ENCODE data around the gene SYNDIG1L.
A peak's percentile ranks its signal among the peaks of the same experiment; 100 is the strongest.
"Not testable (repeated sequence)": the region's sequence is repeated elsewhere in the genome, so short reads cannot be mapped to it uniquely, and the experiment has no call there.

SYNDIG1L gene

DNA sequence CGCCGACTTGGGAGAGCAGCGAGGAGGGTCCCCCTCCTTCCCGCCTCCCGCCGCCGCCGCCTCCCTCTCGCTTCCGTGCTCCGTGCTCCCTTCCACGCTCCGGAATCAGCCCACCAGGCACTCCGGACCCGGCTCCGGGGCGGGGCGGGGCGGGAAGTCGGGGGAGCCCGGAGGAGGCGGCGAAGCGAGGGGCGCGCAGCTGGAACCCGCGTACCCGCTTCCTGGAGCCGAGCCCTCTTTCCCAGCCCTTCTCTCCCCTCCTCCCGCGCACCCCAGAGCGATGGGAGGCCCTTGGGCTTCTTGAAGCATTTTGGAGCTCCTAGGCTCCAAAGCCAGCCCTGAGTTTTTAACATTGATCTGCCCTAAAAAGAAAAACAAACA, at the start of gene SYNDIG1L:
Gene SYNDIG1L (minus strand): TSS at position 9 of the 381 bp plus-strand sequence. CDS start 16,466 bp downstream, outside the sequence.
- DNase-seq (ENCODE audit: low spot score), result no peak

DNA sequence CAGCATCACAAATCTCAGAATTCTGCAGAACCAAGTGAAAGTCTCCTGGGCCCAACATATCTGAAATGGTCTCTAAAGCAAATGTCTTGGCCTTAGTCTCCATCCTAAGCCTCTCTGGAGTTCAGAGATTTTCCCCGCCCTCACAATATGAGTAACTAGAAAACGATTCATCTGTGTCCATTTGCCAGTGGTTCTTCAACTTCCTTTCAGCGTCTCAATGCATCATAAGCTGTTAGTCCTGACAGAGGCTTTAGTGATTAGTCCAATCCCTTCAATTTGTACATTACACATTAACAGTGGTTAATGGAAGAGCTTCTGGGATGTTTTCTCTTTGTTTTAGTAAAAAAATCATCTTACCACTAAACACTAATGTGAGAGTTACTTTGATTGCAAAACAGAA, 49.7 kb upstream of the SYNDIG1L start:
- DNase-seq (ENCODE audit: low spot score), result no peak

DNA sequence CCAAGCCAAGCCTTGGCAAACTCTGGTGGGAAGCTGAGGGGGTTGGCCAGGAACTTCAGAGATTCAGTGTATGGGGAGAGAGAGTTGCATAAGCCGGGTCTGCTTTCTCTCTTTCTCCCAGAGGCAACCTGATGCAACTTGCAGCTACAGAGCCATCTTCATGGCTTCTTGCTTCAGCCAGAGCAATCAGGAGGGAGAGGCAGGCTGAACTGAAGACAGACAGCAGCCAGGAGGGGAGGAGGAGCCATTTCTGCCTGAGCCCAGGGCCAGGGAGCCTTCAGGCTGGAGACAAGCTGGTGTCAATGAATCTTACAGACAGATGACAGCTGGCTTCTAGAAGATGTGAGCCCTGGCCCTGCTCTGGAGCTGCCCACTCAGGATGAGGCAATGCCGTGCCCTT, 48.4 kb upstream of the SYNDIG1L start:
- no peak for DNase-seq (ENCODE audit: low spot score)

DNA sequence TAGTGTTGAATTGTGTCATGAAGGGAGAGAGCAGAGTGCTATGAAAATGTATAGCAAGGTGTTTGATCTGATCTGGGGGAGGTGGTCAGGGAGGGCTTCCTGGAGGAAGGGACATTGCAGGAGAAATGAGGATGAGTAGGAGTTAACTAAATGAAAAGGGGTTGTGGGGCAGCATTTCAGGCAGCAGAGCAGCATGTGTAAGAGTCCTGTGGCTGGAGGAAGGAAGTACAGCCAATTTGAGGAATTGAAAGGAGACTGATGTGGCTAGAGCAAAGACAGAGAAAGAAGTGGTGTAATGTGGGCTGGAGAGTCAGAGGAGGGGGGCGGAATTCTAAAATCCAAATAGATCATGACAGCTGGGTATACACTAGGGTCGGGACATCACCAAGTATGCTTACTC, 46.6 kb upstream of the SYNDIG1L start:
- DNase-seq (ENCODE audit: low spot score), result no peak

DNA sequence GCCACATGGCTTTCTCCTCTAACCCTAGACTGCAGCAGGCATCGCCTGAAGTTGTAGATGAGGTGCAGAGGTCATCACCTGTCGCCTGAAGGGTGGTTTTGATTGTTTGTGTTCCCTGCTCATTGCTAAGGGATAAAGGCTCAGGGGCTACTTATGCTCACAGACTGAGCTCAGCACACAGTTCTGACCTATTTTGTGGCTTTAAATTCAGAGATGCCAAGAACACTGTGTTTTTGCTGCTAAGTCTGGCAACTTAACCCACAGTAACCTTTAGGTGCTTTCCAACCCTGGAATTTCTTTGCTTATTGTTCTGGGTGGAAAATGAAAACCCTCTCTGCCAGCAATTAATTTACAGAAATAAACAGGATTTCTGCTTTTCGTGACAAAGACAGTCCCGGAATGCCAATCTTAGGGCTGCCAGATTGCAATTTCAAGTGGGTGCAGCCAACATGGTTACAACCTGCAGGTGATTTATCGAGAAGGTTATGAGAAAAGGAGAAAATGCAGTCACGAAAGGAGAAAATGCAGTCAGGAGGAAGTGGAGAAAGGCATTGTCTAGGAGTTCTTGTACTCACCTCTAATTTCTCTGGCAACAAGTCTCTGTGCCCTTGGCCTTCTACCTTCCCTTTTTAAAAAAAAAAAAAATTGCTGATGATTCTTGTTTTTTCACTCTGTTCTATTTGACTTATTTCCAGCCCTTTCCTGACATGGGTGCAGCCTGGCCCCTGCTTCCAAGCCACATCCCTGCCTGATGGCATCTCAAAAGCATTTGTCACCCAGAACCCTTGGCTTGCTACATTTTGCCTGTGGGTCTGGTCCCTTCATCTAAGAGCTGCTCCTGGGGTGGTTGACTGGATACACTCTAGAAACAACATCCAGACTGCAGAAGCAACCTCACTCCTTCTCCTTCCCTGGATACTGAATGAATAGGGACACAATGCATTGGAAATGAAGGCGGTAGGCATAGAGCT, 43.8 kb upstream of the SYNDIG1L start:
- no peak for DNase-seq (ENCODE audit: low spot score)

DNA sequence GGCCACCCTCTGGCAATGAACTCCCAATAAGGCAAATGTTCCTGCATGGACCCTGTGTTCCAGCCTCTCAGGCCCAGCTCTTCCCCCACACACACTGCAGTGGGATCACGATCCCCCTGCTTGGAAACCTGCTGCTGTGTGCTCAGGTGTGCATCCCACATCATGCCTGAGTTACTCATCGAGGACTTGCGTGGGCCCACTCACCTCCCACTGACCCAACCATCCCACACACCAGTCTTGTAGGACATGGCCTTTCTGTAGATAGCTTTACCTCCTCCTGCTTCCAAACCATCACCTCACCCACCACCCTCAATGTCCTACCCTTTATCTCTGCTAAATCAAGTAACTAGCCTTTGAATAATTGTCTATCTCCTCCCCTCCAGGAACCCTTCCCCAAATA, 42.5 kb upstream of the SYNDIG1L start:
- no peak for DNase-seq (ENCODE audit: low spot score)

DNA sequence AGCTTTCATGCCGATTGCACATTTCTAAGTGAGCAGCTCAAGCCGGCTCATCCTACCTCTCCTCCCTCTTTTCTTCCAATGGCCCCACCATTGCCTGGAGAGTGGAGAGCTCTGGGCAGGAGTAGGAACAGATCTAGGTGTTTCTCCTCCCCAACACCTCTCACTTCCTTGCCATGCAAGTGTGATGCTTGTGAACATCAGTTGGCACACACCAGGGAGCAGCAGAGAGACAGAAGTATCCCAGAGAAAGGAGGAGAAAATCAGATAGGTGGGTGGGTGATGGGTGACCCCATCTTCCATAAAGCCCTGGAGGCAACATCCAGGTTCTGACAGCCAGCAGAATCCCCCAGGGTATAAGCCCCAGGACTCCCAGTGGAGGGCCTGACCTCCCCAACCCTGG, 39.3 kb upstream of the SYNDIG1L start:
- DNase-seq (ENCODE audit: low spot score), result no peak

DNA sequence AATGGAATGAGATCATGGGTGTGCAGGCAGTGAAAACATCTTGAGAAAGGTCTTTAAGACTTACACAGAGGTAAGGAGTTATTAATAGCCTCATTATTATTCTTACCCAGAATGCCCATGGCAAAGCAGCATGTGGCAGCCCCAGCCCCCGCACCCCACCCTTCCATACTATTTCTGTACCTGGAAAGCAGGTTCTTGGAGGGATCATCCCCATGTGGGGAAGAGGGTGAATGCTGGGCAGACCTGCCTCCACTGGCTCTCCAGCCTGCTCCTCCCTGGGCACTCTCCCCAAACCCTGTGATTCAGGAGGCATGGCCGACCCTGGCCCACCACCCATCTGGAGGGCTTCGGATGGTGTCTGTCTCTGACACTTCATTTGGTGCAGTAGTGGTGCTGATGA, 38.8 kb upstream of the SYNDIG1L start:
- DNase-seq (ENCODE audit: low spot score), result no peak

DNA sequence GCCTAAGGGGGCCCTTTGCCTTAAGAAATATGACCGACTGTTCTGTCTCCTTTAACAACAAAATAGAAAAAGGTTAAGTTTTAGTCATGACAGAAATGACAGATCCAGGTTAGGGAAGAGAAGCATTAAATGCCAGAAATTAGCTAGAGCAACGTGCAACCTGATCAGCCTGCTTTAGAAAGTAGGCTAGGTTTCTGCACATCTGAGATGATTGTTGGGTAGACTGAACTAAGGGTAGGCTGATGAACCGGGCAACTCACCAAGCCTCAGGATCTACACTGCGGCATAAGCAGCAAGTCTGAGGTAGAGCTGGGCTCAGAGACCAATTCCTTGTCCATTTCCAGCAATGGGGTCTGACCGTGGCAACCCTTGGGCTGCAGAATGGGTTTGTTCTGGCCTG, 37.7 kb upstream of the SYNDIG1L start:
- DNase-seq (ENCODE audit: low spot score), result no peak

DNA sequence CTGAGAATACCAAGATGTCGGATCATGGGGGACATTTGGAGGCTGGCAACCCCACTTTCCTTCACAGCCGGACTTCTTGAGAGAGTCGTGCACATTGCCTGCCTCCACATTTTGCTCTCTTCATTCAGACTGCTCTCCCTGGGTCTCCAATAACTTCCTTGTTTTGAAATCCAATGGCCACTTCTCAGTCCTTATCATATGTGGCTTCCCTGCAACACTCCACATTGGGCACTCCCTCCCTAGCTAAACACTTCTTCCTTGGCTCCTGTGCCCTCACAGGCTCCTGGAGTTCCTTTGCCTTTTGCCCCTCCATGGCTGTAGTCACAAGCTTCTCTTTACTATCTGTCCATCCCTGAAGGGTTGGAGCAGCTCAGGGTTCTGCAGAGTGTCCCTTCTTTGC, 37.0 kb upstream of the SYNDIG1L start:
- DNase-seq (ENCODE audit: low spot score), result no peak

DNA sequence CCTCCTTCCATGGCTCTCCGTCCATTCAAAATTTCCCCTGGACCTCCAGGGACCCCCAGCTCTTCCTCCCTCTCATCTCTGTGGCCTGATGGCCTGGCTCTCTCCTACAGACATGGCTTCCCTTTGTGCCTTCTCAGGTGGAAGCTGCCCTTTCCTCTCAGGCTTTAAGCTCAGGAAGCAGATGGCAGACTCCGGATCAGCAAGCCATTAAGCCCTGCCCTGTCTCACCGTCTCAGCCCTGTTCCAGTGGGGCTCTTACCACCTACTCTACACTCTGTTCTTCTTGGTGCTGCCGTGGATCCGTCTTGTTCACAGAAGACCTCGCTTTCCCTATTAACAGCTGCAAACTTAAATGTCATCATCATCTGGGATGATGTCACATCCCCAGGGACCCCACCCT, 34.0 kb upstream of the SYNDIG1L start:
- DNase-seq (ENCODE audit: low spot score), result no peak

DNA sequence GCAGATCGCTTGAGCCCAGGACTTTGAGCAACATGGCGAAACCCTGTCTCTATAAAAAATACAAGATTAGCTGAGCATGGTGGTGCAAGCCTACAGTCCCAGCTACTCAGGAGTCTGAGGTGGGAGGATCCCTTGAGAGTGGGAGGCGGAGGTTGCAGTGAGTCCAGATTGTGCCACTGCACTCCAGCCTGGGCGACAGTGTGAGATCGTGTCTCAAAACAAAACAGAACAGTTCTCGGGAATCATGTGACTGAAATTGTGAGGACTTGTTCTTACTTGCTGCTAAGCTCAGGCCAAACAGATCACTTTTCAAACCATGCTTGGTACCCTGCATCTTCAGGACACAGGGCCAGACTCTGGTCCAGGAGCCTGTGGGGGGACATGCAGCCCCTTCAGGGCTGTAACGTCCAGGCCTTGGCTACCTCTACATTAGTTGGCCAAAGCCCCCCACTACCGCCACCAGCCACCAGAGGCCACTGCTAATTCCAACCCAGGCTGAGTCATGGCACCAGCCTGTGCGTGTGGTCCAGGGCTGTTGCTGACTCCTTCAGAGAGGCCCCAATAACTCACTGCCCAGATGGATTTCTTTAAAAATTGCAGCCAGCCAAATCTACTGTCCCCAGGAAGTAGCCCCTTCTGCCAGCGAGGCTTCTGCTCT, 33.4 kb upstream of the SYNDIG1L start:
- DNase-seq (ENCODE audit: low spot score), result peak; percentile 40

DNA sequence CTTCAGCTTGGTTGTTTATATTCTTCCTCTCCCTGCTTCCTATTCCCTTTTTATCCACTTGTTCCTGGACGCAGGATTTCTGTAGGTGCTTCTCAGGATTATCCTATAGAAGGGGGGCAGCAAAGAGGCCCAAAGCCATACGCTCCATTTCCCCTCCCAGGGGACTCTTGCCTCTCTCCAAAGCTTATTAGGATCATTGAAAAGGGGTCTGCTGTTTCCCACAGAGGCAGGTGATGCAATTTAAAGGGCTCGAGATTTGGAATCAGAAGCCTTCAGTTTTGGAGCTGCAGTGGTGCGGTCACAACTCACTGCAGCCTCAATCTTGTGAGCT, 31.5 kb upstream of the SYNDIG1L start:
- no peak for DNase-seq (ENCODE audit: low spot score)

DNA sequence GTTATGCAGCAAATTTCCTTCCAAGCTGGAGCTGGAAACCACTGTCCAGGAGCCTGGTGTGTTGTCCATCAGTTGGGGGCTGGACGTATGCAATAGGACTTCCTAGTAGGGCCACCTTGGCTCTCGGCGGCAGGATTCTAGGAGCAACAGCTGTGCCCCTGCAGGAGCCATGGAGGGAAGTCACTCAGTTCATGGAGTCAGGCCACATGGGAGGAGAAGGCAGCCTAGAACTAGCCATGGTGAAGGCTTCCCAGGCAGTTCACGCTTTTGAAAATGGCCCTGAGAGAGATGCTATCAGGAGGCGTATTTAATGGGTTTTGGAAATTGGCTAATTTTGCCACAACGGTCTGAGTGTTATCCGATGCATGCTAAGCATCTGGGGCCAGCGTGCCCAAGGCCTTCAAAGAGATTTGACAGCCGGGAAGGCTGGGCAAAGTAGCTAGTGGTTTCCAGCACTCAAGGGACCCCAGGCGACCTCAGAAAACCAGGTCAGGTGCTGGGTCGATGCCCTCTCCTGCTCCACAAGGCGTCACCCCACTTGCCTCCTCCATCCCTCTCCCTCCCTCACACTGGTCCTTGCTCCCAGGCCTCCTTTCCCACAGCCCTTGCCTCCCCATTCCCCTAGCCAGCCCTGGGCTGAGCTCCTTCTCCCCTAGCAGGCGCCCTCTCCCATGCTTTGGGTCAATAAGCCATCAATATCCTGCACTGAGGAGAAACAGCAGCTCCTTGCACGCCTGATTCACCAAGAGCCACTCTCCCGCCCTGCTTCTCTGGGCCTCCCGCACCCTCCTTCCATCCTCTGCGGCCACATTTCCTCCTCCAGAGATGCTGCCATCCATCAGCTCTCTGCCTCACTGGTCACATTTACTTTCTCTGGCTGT, 30.9 kb upstream of the SYNDIG1L start:
- DNase-seq (ENCODE audit: low spot score), result no peak

DNA sequence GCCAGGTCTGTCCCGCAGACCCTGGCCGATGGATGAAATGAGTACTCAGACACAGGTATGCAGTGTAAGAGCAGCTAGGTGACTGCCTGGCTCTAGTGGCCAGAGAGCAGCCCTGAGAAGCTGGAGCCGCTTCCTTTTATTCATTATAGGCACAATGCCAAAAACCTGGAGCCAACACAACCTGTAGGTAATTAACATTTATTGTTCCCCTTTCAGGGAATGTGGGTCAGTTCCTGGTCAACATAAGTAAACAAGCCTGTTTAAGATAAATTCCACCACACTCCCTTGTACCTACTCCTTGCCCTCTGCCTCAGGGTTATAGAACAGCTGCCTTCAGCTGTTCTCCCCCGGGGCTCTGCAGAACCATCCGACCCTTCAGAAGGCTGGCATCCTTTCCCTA, 28.4 kb upstream of the SYNDIG1L start:
- DNase-seq (ENCODE audit: low spot score), result not testable (repeated sequence)

DNA sequence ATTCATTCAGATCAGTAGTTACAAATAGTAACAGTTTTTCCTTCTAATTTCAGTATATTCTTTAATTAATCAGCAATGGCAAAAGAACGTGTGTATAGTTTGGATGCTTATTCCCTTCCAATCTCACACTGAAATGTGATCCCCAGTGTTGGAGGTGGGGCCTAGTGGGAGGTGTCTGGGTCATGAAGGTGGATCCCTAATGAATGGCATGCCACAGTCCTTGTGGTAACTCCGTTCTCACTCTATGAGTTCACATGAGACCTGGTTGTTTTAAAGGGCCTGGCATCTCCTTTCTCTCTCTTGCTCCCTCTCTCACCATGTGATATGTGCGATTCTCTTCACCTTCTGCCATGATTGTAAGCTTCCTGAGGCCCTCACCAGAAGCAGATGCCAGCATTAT, 18.9 kb upstream of the SYNDIG1L start:
- DNase-seq (ENCODE audit: low spot score), result no peak

DNA sequence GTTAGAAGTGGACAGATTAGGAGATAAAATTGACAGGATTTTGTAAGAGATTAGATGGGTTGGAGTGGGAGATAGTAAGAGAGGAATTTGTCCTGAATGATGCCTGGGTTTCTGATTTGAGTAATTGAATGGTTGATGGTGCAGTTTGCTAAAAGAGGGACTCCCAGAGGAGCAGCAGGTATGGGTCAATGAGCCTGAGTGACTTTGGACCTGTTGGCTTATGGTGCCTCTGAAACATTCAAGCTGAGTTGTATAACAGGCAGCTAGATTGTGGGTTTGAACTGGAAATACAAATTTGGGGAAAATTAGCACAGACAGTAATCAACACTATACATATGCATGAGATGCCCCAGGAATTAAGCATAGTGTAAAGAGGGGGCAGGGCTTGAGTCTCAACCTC, 16.7 kb upstream of the SYNDIG1L start:
- no peak for DNase-seq (ENCODE audit: low spot score)

DNA sequence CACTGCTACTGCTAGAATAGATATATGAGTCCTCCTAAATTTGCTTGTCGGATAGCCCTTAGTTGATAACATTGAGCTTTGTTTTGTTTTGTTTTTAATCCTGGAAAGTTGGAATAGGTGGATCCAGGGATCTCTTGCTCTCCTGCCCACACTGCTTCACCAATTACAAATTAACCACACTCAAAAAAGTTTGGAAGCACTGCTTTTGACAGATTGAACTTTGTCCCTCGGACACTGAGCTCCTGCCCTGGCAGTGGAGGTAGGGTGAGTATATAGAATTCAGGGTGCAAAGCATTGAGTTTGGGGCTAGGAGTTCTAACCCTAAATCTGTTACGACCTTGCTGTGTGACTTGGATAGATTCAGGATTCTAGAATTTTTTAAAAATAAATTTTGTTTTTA, 15.1 kb upstream of the SYNDIG1L start:
- DNase-seq (ENCODE audit: low spot score), result no peak

DNA sequence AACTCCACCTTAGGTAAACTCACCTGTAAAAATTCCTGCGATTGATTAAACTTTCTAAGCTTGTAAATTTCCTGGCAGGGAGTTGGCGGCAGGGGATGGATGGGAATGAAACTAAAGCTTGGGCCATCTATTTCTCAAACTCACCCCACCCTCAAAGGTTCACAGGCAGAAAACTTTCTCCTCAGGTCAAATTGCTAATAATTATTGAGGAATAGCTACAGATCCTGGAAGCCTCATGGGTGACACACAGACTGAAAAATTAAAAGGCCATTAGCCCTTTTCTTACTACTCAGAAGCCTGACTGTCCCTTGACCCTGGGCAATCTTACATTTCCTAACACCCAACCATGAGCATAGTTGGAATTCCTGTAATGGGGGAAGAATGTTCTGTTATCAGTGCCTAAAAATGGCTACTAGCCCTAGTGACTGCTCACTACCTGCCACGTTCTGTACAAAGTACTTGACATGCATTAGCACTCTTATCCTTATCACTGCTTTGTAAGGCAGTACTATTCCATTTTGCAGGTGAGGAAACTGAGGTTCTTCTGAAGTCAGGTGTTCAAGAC, 12.4 kb upstream of the SYNDIG1L start:
- no peak for DNase-seq (ENCODE audit: low spot score)

DNA sequence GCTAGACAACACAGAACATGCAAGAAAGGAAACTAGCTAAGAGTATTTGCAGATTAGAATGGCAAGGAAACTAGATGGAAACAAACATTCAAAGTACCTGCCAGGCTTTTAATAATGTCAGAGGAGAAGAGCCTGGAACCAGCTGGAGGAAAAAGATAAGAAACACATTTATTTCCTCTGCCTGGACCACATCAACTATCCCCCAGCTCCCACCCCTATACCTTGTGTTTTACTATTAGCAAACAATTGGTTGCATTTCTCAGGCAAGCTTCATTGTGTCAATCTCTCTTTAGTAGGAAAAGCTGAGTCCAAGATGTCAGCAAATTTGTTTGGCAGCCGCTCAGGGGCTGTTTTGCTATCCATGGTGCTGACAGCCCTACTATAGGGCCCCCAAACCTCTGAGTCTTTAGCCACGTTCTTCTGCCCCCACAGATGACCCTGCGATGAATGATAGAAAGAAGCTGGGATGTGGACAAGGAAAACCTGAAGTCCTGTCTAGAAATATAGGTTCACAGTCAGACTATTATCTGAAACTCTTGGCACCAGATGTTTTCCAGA, 11.6 kb upstream of the SYNDIG1L start:
- no peak for DNase-seq (ENCODE audit: low spot score)

DNA sequence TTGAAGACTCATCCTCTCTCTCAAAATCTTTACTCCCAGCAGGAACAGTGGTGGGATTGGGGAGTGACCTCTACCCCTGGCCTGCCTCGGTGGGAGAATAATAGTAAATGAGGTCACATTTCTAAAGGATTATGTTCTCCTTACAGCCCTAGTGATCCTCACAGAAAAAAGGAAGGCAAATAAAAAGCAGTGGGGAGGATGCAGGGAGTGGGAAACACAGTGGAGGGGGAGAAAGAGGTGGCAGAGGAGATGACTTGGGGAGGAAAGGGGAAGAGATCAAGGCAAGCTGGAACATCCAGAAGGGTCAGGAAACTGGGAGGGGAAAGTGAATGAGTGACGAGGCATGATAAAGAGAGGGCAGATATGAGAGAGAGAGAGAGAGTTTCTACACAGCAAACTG, 8.3 kb upstream of the SYNDIG1L start:
- DNase-seq (ENCODE audit: low spot score), result no peak

DNA sequence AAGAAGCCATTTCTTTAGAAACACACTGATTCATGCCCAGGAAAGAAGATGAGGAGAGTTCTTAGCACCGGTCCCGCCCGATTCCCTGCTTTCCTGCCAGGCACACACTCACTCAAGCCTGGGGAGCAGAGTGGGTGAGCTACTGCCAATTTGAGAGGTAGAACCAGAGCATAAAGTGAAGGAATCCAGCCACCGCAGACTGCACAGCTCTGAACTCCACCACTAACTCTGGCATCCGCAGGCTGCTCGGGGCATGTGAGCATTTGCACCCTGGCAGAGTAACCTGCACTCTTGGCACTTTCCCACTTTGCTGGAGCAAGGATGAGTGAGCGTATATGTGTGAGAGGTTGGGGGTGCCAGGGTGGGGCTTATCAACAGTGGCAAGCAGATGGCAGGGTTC, 4.0 kb upstream of the SYNDIG1L start:
- DNase-seq (ENCODE audit: low spot score), result no peak
